ENCODE data around the gene ANO9.
"Not testable (repeated sequence)": the region's sequence is repeated elsewhere in the genome, so short reads cannot be mapped to it uniquely, and the experiment has no call there.

Gene ANO9

GRCh38 chr11:469684-470560, 28.1 kb upstream of the ANO9 start:
- DNase-seq: no peak

GRCh38 chr11:469026-469683, 27.3 kb upstream of the ANO9 start:
- not testable (repeated sequence) for DNase-seq

- peak in 1 of 2 experiments; percentile 10 for DNase-seq
Observed at GRCh38 chr11:468493-468892, 26.7 kb upstream of the ANO9 start.

GRCh38 chr11:468036-468435, 26.2 kb upstream of the ANO9 start:
- DNase-seq: no peak

- DNase-seq: peak; percentile 86 to 88
Observed at GRCh38 chr11:465896-466530, 24.2 kb upstream of the ANO9 start.

- no peak for DNase-seq
Observed at GRCh38 chr11:464316-464715, 22.5 kb upstream of the ANO9 start.

- DNase-seq: no peak
Observed at GRCh38 chr11:462107-462890, 20.5 kb upstream of the ANO9 start.

- DNase-seq: no peak
Observed at GRCh38 chr11:461626-462025, 19.8 kb upstream of the ANO9 start.

- DNase-seq: no peak
Observed at GRCh38 chr11:460331-461199, 18.8 kb upstream of the ANO9 start.

GRCh38 chr11:459511-460220, 17.9 kb upstream of the ANO9 start:
- DNase-seq: no peak

- DNase-seq: no peak
Observed at GRCh38 chr11:457111-457760, 15.4 kb upstream of the ANO9 start.

GRCh38 chr11:456533-456932, 14.7 kb upstream of the ANO9 start:
- DNase-seq: no peak

GRCh38 chr11:455566-456147, 13.8 kb upstream of the ANO9 start:
- no peak for DNase-seq

- no peak for DNase-seq
Observed at GRCh38 chr11:454801-455565, 13.2 kb upstream of the ANO9 start.

- DNase-seq: no peak
Observed at GRCh38 chr11:454043-454442, 12.2 kb upstream of the ANO9 start.

- DNase-seq: no peak
Observed at GRCh38 chr11:453564-453963, 11.8 kb upstream of the ANO9 start.

- no peak for DNase-seq
Observed at GRCh38 chr11:452916-453527, 11.2 kb upstream of the ANO9 start.

GRCh38 chr11:452203-452744, 10.5 kb upstream of the ANO9 start:
- no peak for DNase-seq

GRCh38 chr11:451738-452137, 9.9 kb upstream of the ANO9 start:
- no peak for DNase-seq

Measured in Kasumi-1 (cell line).